SH-SY5Y (cell line): ENCODE data around the gene NBL1.

ENCODE experiments used
- GATA2 ChIP-seq: IDR thresholded peaks from 2 replicates; pipeline ENCODE4 v1.6.1; 2011; ENCODE audit warnings: mild to moderate bottlenecking, low read depth, low read length
- GATA3 ChIP-seq: IDR thresholded peaks from 2 replicates; pipeline ENCODE4 v1.6.1; 2011; ENCODE audit warnings: low read depth, mild to moderate bottlenecking, low read length, moderate library complexity

- TF ChIP-seq GATA2 (no peak), GATA3 (no peak)
These were observed 10.3 kb downstream of the NBL1 start for GRCh38 chr1:19654386-19654785.
